Gastroesophageal sphincter (tissue), 3 donors: Measurements from ENCODE around the gene MACROD2.

Experiments
- POLR2A ChIP-seq, 2 donors: fragments of 450-650 bp; IDR thresholded peaks; one replicate each; pipeline ENCODE4 v1.6.1; 2017; ENCODE audit warnings: antibody characterized with exemption in 2 of 2, mild to moderate bottlenecking in 2 of 2, moderate library complexity in 1 of 2
- POLR2AphosphoS5 ChIP-seq: sonication (generic); formaldehyde crosslinking; IDR thresholded peaks from one replicate; pipeline ENCODE4 v1.6.1; 2017; ENCODE audit warnings: antibody characterized with exemption
- TF ChIP-seq, protein P1 (sequence below), 4 experiments: fragments of 200-600 bp in 2 of 4; fragments of 450-650 bp in 2 of 4; sonication (generic) in 1 of 4; IDR thresholded peaks; one replicate each; pipeline ENCODE4 v1.5.1; 2017 to 2019; ENCODE audit warnings: antibody characterized with exemption in 4 of 4, mild to moderate bottlenecking in 2 of 4, moderate library complexity in 2 of 4

DNA sequence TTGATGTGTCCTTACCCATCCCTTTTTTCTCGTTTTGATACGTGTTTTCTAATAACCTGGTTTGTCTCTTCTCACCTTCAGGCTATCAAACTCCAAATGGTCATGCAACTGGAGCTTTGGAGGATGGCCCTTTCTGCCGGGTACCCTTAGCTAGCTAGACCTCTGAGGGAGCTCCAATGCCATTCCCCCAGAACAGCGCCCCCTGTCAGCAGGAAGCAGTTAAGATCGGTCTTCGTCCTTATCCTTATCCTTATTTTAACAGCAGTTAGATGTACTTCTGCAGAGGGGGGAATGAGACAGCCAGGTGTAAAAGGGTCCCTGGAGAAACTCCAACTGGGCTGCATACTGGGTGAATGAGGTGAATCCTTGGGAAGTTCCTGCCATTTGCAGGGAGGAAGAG lies 42.1 kb upstream of the MACROD2 start:
- TF ChIP-seq POLR2A (IDR thresholded peaks at IDR 0.05) = no peak
- TF ChIP-seq, protein P1, sequence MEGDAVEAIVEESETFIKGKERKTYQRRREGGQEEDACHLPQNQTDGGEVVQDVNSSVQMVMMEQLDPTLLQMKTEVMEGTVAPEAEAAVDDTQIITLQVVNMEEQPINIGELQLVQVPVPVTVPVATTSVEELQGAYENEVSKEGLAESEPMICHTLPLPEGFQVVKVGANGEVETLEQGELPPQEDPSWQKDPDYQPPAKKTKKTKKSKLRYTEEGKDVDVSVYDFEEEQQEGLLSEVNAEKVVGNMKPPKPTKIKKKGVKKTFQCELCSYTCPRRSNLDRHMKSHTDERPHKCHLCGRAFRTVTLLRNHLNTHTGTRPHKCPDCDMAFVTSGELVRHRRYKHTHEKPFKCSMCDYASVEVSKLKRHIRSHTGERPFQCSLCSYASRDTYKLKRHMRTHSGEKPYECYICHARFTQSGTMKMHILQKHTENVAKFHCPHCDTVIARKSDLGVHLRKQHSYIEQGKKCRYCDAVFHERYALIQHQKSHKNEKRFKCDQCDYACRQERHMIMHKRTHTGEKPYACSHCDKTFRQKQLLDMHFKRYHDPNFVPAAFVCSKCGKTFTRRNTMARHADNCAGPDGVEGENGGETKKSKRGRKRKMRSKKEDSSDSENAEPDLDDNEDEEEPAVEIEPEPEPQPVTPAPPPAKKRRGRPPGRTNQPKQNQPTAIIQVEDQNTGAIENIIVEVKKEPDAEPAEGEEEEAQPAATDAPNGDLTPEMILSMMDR (IDR thresholded peaks at IDR 0.05) = no peak
- no peak for TF ChIP-seq POLR2AphosphoS5
